ENCODE measurements around the gene PROP1.

DNA sequence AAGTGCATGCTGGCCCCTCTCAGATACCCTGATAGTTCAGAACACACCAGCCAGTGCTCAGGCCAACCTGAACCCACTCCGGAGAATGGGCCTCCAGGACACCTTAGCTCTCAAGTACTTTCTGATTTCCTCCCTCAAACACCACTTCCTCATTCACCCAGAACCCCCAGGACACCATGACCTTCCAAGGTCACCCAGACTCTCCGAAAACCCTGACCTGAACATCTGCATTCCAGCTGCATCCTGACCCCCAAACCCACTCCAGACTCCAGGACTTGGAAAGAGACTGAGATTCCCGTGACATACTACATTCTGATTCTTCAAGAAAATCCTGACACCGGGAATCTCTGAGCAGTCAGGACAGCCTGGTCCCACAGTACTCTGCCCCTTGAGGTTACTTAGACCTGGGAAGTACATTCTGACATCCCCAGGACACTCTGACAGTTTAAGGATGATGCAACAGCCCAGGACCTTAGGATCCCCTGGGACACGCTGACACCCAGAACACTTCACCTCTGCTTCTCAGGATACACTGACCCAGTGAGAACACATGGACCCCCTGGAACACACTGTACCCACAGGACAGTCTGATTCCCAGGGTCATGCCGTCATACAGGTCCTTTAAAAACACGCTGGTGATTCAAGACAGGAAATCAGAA is 747 bp upstream of the PROP1 start:
- TF ChIP-seq, protein P1, sequence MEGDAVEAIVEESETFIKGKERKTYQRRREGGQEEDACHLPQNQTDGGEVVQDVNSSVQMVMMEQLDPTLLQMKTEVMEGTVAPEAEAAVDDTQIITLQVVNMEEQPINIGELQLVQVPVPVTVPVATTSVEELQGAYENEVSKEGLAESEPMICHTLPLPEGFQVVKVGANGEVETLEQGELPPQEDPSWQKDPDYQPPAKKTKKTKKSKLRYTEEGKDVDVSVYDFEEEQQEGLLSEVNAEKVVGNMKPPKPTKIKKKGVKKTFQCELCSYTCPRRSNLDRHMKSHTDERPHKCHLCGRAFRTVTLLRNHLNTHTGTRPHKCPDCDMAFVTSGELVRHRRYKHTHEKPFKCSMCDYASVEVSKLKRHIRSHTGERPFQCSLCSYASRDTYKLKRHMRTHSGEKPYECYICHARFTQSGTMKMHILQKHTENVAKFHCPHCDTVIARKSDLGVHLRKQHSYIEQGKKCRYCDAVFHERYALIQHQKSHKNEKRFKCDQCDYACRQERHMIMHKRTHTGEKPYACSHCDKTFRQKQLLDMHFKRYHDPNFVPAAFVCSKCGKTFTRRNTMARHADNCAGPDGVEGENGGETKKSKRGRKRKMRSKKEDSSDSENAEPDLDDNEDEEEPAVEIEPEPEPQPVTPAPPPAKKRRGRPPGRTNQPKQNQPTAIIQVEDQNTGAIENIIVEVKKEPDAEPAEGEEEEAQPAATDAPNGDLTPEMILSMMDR (conservative IDR thresholded peaks at IDR 0.05 in 1 of 2, IDR thresholded peaks at IDR 0.05 in 1 of 2; ENCODE audit: extremely low read depth in 1 of 2, insufficient read depth in 1 of 2, low read depth in 1 of 2, low read length in 2 of 2): no peak
- no peak for TF ChIP-seq EZH2 (IDR thresholded peaks at IDR 0.05; ENCODE audit: borderline replicate concordance, low read length)

All from mammary epithelial cell (primary cell).